CD14-positive monocyte (primary cell): ENCODE results near the gene BCAS4. TPM values are rescaled to one million over a fixed set of nuclear protein-coding genes. Genes with fewer than 3 reads are reported as not detected.
"Not testable (repeated sequence)": the region's sequence is repeated elsewhere in the genome, so short reads cannot be mapped to it uniquely, and the experiment has no call there.

Source experiments
- DNase-seq, 3 donors: peaks; one replicate each; pipeline ENCODE4 v3.0.0-alpha.2; 2011 to 2022
- H2AFZ ChIP-seq: 2 replicates; pipeline ENCODE4 v1.6.0; 2012; ENCODE audit warnings: mild to moderate bottlenecking, low read depth, low read length, inconsistent platforms; ENCODE audit not compliant: insufficient read depth, poor library complexity, severe bottlenecking
- H3K27ac ChIP-seq, 2 donors: 1 replicate in 1 of 2; 2 replicates in 1 of 2; pipeline ENCODE4 v1.5.1; 2012 to 2013; ENCODE audit warnings: low read length in 2 of 2, control low read depth in 1 of 2, inconsistent platforms in 1 of 2, low read depth in 1 of 2, mild to moderate bottlenecking in 1 of 2
- H3K27me3 ChIP-seq, 2 donors: one replicate each; pipeline versions ENCODE4 v1.6.0 to v1.6.1; 2011 to 2013; ENCODE audit warnings: low read length in 2 of 2; ENCODE audit not compliant: control insufficient read depth in 2 of 2, insufficient read depth in 2 of 2
- H3K36me3 ChIP-seq, 2 donors: replicated peaks in 1 of 2; 1 replicate in 1 of 2; 2 replicates in 1 of 2; pipeline versions ENCODE4 v1.5.1 to v1.6.1; 2012 to 2013; ENCODE audit warnings: low read length in 2 of 2, control low read depth in 1 of 2, inconsistent platforms in 1 of 2, mild to moderate bottlenecking in 1 of 2; ENCODE audit not compliant: insufficient read depth in 2 of 2, control insufficient read depth in 1 of 2
- H3K4me1 ChIP-seq, 2 donors: 1 replicate in 1 of 2; 2 replicates in 1 of 2; pipeline versions ENCODE4 v1.5.1 to v1.6.1; 2012 to 2013; ENCODE audit warnings: low read length in 2 of 2, control low read depth in 1 of 2, inconsistent platforms in 1 of 2, mild to moderate bottlenecking in 1 of 2, moderate library complexity in 1 of 2; ENCODE audit not compliant: insufficient read depth in 2 of 2, control insufficient read depth in 1 of 2
- H3K4me2 ChIP-seq: replicated peaks from 2 replicates; pipeline ENCODE3; 2012; ENCODE audit warnings: low read length, moderate library complexity, mild to moderate bottlenecking; ENCODE audit not compliant: poor library complexity, severe bottlenecking; ENCODE audit errors: extremely low read depth
- H3K4me3 ChIP-seq, 3 experiments: fragments of 200-600 bp in 1 of 3; sonication (generic) in 1 of 3; replicated peaks in 1 of 3; 1 replicate in 2 of 3; 2 replicates in 1 of 3; pipeline ENCODE4 v1.5.1; 2011 to 2013; ENCODE audit warnings: low read length in 3 of 3, mild to moderate bottlenecking in 3 of 3, control low read depth in 2 of 3, low read depth in 2 of 3, inconsistent platforms in 1 of 3, moderate library complexity in 1 of 3
- H3K79me2 ChIP-seq: 2 replicates; pipeline ENCODE4 v1.6.0; 2012; ENCODE audit warnings: mild to moderate bottlenecking, control low read depth, inconsistent platforms, low read length, moderate library complexity; ENCODE audit not compliant: insufficient read depth
- H3K9ac ChIP-seq: 2 replicates; pipeline ENCODE4 v1.6.0; 2017; ENCODE audit warnings: low read length, mild to moderate bottlenecking; ENCODE audit not compliant: insufficient read depth, poor library complexity, severe bottlenecking
- H3K9me3 ChIP-seq, 2 donors: replicated peaks in 1 of 2; 1 replicate in 1 of 2; 2 replicates in 1 of 2; pipeline versions ENCODE4 v1.5.1 to v1.6.1; 2012 to 2013; ENCODE audit warnings: low read length in 2 of 2, control low read depth in 1 of 2; ENCODE audit not compliant: control insufficient read depth in 1 of 2, insufficient read depth in 1 of 2
- H4K20me1 ChIP-seq: 2 replicates; pipeline ENCODE4 v1.6.0; 2012; ENCODE audit warnings: mild to moderate bottlenecking, low read length, control low read depth, moderate library complexity; ENCODE audit not compliant: insufficient read depth
- H3K27ac Mint-ChIP-seq, 7 donors: one replicate each; pipeline ENCODE4 v1.8.0; 2020; ENCODE audit warnings: mild to moderate bottlenecking in 7 of 7, mixed read lengths in 7 of 7, moderate library complexity in 6 of 7, inconsistent platforms in 2 of 7
- H3K27me3 Mint-ChIP-seq, 3 donors: one replicate each; pipeline ENCODE4 v1.8.0; 2021 to 2022; ENCODE audit warnings: low read depth in 3 of 3, mild to moderate bottlenecking in 3 of 3, mixed read lengths in 3 of 3, moderate library complexity in 3 of 3, inconsistent platforms in 1 of 3
- H3K36me3 Mint-ChIP-seq, 2 donors: one replicate each; pipeline ENCODE4 v1.8.0; 2020; ENCODE audit warnings: mixed read lengths in 2 of 2, inconsistent platforms in 1 of 2, mild to moderate bottlenecking in 1 of 2
- H3K4me1 Mint-ChIP-seq: one replicate; pipeline ENCODE4 v1.8.0; 2020; ENCODE audit warnings: mild to moderate bottlenecking, mixed read lengths
- H3K4me3 Mint-ChIP-seq, 2 donors: one replicate each; pipeline ENCODE4 v1.8.0; 2020; ENCODE audit warnings: mild to moderate bottlenecking in 2 of 2, mixed read lengths in 2 of 2, moderate library complexity in 1 of 2
- H3K9me3 Mint-ChIP-seq, 7 donors: one replicate each; pipeline ENCODE4 v1.8.0; 2020 to 2022; ENCODE audit warnings: mixed read lengths in 7 of 7, mild to moderate bottlenecking in 6 of 7, moderate library complexity in 6 of 7, inconsistent platforms in 2 of 7
- CTCF ChIP-seq: fragments of 200-600 bp; IDR thresholded peaks from one replicate; pipeline ENCODE4 v1.8.0; 2022; ENCODE audit warnings: antibody characterized with exemption, mild to moderate bottlenecking
- WGBS: methylation state at CpG from one replicate; pipeline ENCODE4 v1.1.5; 2013; ENCODE audit warnings: missing lambda C conversion rate; ENCODE audit not compliant: insufficient coverage; 5-methylcytosine and 5-hydroxymethylcytosine counted together
- intact Hi-C, 2 donors: fragments of 100-400 bp; cut with micrococcal nuclease; formaldehyde crosslinking; loops; one replicate each; pipeline versions ENCODE4 v1.15.0 to v1.15.1; 2023
- polyA plus RNA-seq, 3 donors: library from polyadenylated mRNA; depleted of rRNA in 1 of 3; unstranded in 2 of 3; stranded (reverse) in 1 of 3; fragments of 300-500 nt in 2 of 3; fragments of >200 nt in 1 of 3; fragmentation: Illumina TruSeq in 2 of 3; gene quantifications; 1 replicate in 2 of 3; 2 replicates in 1 of 3; pipeline ENCODE4 v1.2.3, GENCODE V29; 2012 to 2021

Gene BCAS4
- polyA plus RNA-seq, 3 donors = 0.16 to 1.0 (median 0.69) TPM

GRCh38 chr20:50771419-50772080 is 23.3 kb upstream of the BCAS4 start:
- H3K36me3 ChIP-seq, H3K27me3 Mint-ChIP-seq, H2AFZ ChIP-seq, H3K4me1 Mint-ChIP-seq, H3K9me3 Mint-ChIP-seq, H3K27ac ChIP-seq, H3K4me2 ChIP-seq, H3K36me3 Mint-ChIP-seq, H3K4me3 Mint-ChIP-seq, H3K9me3 ChIP-seq, H3K27ac Mint-ChIP-seq, DNase-seq, H3K79me2 ChIP-seq, H3K4me3 ChIP-seq, H4K20me1 ChIP-seq, intact Hi-C loops, H3K27me3 ChIP-seq, H3K4me1 ChIP-seq, H3K9ac ChIP-seq: not testable (repeated sequence)
- WGBS = 100% methylated on average over 1 of the region's 8 CpGs

DNA sequence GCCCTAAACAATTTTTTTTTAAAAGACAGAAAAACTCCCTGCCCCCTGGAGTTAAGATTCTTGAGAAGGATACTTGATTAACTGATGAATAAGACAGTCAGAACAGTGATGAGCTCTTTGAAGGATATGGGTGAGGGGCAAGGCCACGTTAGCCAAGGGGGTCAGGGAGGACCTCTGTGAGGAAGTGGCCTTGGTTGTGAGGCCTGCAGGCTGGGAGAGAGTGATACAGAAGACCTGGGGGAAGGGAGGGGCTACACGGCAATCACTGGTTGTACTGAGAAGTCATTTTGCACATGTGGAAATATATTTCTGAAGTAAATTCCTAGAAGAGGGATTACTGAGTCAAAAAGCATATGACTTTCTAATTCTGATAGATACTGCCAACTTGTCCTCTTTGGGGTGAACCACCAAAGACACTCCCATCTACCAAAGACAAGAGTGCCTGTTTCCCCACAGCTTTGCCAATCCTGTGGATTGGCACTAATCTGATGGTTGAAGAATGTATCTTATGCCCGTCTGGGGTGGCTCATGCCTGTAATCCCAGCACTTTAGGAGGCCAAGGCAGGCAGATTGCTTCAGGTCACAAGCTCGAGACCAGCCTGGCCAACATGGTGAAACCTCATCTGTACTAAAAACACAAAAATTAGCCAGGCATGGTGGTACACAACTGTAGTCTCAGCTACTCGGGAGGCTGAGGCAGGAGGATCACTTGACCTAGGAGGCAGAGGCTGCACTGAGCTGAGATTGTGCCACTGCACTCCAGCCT is 22.3 kb upstream of the BCAS4 start:
- Histone ChIP-seq H3K4me2 (no peak overlapping the region), H3K9ac (no peak overlapping the region), H4K20me1 (no peaks in the 10 kb centered on the region), H3K27ac (no peak overlapping the region), H3K27me3 (no peaks in the 10 kb centered on the region), H3K36me3 (no peaks in the 10 kb centered on the region), H3K4me3 (no peak overlapping the region), H3K9me3 (no peaks in the 10 kb centered on the region), H2AFZ (no peak overlapping the region), H3K79me2 (no peaks in the 10 kb centered on the region), H3K4me1 (no peaks in the 10 kb centered on the region)
- H3K4me3 Mint-ChIP-seq = no peak overlapping the region
- intact Hi-C loops = no loop called here
- DNase-seq = no peak
- H3K9me3 Mint-ChIP-seq = no peaks in the 10 kb centered on the region
- H3K4me1 Mint-ChIP-seq = peaks cover 2% of the 10 kb centered on the region
- H3K36me3 Mint-ChIP-seq = no peaks in the 10 kb centered on the region
- no peak overlapping the region for H3K27ac Mint-ChIP-seq
- peaks cover 3 to 6% (median 5%) of the 10 kb centered on the region in 3 donors for H3K27me3 Mint-ChIP-seq
- no peak for TF ChIP-seq CTCF
- WGBS = 77% methylated on average over 5 of the region's 5 CpGs
